DMS53 treated with DMSO at 0.1 percent for 48 hours (cell line): ENCODE results near the gene CACNA1B.
"Not testable (repeated sequence)": the region's sequence is repeated elsewhere in the genome, so short reads cannot be mapped to it uniquely, and the experiment has no call there.

Experiments used
- DNase-seq: peaks from one replicate; lab custom pipeline; 2025; ENCODE audit not compliant: unreplicated experiment; lab: John Stamatoyannopoulos, UW

The CACNA1B gene

GRCh38 chr9:138111607-138112006 lies 234.0 kb downstream of the CACNA1B start:
- DNase-seq = no peak

- DNase-seq = no peak
Measured at GRCh38 chr9:138112090-138112748, 234.6 kb downstream of the CACNA1B start.

GRCh38 chr9:138112791-138113600 lies 235.4 kb downstream of the CACNA1B start:
- no peak for DNase-seq

- not testable (repeated sequence) for DNase-seq
Measured at GRCh38 chr9:138113701-138114325, 236.2 kb downstream of the CACNA1B start.

GRCh38 chr9:138114501-138115245 lies 237.1 kb downstream of the CACNA1B start:
- DNase-seq = no peak

GRCh38 chr9:138115506-138115905 lies 237.9 kb downstream of the CACNA1B start:
- DNase-seq = no peak

- DNase-seq = no peak
Measured at GRCh38 chr9:138116521-138116920, 238.9 kb downstream of the CACNA1B start.

- no peak for DNase-seq
Measured at GRCh38 chr9:138117101-138117750, 239.6 kb downstream of the CACNA1B start.

- DNase-seq = no peak
Measured at GRCh38 chr9:138117836-138118235, 240.3 kb downstream of the CACNA1B start.

- no peak for DNase-seq
Measured at GRCh38 chr9:138118601-138119071, 241.1 kb downstream of the CACNA1B start.

- DNase-seq = no peak
Measured at GRCh38 chr9:138119202-138120027, 241.8 kb downstream of the CACNA1B start.

- DNase-seq = no peak
Measured at GRCh38 chr9:138120072-138120471, 242.5 kb downstream of the CACNA1B start.

GRCh38 chr9:138120511-138121437 lies 243.2 kb downstream of the CACNA1B start:
- DNase-seq = no peak

- DNase-seq = no peak
Measured at GRCh38 chr9:138121438-138122050, 244.0 kb downstream of the CACNA1B start.

- no peak for DNase-seq
Measured at GRCh38 chr9:138122201-138122600, 244.6 kb downstream of the CACNA1B start.

GRCh38 chr9:138122676-138123075 lies 245.1 kb downstream of the CACNA1B start:
- DNase-seq = no peak

- DNase-seq = no peak
Measured at GRCh38 chr9:138123086-138123485, 245.5 kb downstream of the CACNA1B start.
